Raji (cell line): ENCODE measurements around the gene ZNF507.

Experiments used
- POLR2A ChIP-seq: IDR thresholded peaks from 2 replicates; pipeline ENCODE4 v1.6.1; 2011; ENCODE audit warnings: low read depth, low read length, control low read depth; ENCODE audit not compliant: insufficient read depth

Gene ZNF507

GRCh38 chr19:32330213-32330857, 15.1 kb upstream of the ZNF507 start:
- no peak for TF ChIP-seq POLR2A

GRCh38 chr19:32333227-32333626, 12.2 kb upstream of the ZNF507 start:
- TF ChIP-seq POLR2A = no peak

DNA sequence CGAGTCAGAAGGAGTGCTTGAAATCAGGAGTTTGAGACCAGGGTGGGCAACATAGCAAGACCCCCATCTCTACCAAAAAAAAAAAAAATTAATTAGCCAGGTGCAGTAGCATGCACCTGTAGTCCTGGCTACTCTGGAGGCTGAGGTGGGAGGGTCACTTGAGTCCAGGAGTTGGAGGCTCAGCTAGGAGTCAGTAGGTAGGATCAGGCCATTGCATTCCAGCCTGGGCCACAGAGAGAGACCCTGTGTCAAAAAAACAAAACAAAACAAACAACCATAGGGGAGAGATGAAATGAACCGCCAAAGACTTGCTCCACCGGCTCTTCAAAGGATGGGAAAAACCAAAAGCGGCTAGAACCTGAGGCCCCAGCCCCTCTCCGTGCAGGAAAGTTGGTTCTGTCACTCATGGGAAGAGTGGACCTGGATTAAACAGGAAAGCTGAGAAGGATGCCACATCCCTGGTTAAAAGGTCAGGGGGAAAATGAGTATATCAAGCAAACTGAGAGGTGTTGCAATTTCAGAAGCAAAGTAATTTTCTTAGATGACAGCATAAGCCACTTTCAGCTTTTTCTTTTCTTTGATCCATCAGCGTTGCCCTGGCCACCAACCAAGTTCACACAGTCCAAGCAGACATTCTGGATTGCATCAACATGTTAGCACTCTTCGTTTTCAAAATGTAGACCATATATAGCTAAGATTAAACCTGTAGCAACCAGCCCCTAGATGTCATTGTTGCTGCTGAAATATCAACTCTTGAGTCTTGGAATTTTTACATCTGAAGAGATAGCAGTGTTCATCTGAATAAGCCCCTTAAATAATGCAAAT, 8.9 kb upstream of the ZNF507 start:
- no peak for TF ChIP-seq POLR2A

GRCh38 chr19:32337084-32337808, 8.2 kb upstream of the ZNF507 start:
- TF ChIP-seq POLR2A = no peak

GRCh38 chr19:32339423-32339822, 6.0 kb upstream of the ZNF507 start:
- TF ChIP-seq POLR2A = no peak

- TF ChIP-seq POLR2A = no peak
Measured at GRCh38 chr19:32339988-32340874, 5.2 kb upstream of the ZNF507 start.

GRCh38 chr19:32342695-32343094, 2.7 kb upstream of the ZNF507 start:
- no peak for TF ChIP-seq POLR2A

DNA sequence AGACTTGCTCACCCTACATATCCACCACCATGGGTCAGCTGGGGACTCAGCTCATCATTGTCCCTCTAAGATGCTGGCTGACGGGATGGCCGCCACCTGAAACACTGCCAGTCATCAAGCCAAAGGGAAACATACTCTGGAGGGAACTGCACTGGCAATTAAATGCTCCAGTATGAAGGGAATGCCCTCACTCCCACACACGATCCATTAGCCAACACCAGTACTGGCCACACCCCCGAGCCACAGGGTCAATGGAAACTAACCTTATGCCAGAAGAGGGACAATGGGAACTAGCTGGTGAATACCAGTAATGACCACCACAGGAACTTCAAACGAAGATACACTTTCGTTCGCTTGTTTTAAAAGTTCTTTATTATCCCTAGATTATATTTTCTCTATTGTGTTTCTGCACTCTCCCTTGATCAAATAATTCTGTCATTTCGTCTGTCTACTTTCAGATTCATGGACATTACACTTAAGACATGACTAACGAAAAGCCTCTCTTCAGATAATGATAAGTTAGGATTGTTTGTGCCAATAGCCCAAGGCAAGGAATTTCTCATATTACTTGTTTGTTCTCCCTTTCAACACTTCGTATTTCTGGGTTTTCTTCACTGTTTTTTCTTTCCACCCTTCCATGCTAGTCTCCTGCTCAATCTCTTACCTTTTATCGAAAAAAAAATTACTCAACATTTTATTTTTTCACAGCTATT, 1.7 kb upstream of the ZNF507 start:
- TF ChIP-seq POLR2A = no peak

DNA sequence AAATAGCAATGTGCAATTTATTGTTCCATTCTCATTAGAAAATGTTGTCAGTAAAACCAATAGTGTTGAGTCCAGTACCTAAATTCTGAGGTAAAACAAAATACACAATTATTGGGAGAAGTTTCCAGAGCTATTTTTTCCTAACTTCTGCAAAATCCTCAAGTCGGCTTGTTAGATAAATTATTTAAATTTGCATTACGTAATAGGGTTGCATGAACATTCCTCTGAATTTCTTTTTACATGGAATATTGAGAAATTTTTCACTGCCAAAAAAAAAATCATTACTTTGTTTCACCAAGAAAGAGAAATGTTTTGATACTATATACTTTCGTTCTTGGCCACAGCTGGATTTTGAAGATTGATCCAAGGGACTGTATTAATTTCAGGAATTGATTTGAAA, 1.5 kb downstream of the ZNF507 start:
- no peak for TF ChIP-seq POLR2A

DNA sequence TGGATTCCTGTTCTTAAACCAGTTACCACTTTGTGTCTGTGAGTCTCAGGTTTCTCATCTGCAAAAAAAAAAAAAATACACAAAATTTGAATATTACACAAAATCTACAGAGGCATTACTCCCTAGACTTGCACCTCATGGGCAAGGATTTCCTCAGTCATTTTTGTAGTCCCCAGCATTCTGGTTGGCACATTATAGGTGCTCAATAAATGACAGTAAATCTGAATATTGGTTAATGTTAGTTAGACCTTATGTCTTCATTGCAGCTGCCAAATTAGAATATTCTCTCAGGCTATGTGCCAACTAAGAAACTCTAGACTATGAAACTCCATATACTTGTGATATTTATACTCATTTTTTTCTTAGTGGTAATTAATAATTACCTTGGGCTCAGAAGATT, 2.2 kb downstream of the ZNF507 start:
- no peak for TF ChIP-seq POLR2A

DNA sequence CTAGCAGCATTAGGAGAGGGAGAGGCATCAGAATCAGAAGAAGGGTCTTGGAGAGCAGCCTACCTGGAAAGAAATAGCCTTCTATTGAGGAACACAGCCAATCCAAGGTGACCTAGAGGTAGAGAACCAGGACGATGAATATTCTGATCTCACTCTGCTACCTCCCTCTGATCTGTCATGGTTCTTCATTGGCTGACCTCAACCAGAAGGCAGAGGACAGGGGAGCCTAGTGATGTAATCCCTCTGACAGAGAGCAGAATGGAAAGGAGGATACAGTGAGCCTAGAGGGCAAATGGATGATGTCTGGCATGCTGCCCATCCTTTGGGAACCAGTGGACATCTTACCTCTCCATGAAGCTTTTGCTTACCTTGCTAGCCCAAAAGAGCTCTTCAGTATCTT, 3.6 kb downstream of the ZNF507 start:
- TF ChIP-seq POLR2A = no peak

- no peak for TF ChIP-seq POLR2A
Measured at GRCh38 chr19:32349724-32350470, 4.5 kb downstream of the ZNF507 start.

GRCh38 chr19:32350471-32350865, 5.1 kb downstream of the ZNF507 start:
- TF ChIP-seq POLR2A = no peak

GRCh38 chr19:32350987-32351348, 5.6 kb downstream of the ZNF507 start:
- no peak for TF ChIP-seq POLR2A

DNA sequence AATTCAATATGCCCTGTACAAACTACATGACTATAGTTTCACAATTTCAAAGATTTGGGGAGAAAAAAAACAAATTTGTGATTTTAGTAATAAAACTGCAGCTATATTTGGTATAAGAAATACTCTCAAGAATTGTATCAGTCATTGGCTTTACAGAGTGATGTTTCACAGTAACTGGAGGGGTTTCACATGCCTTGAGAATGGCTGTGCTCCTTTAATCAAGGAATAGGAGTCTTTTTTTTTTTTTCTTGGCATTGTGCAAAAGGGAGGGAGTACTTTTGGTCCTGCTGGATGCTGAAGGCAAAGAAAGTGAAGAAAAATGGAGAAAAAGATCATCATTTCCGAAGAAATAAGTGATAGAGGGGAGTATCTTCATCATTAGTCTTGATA, 6.8 kb downstream of the ZNF507 start:
- TF ChIP-seq POLR2A = no peak
